ENCODE data around the gene POLR2I. TPM values are rescaled to one million over a fixed set of nuclear protein-coding genes. Genes with fewer than 3 reads are reported as not detected.
A peak's percentile ranks its signal among the peaks of the same experiment; 100 is the strongest.

Gene POLR2I
- total RNA-seq, 1 experiment from 2014 or later, result 92.2 TPM

DNA sequence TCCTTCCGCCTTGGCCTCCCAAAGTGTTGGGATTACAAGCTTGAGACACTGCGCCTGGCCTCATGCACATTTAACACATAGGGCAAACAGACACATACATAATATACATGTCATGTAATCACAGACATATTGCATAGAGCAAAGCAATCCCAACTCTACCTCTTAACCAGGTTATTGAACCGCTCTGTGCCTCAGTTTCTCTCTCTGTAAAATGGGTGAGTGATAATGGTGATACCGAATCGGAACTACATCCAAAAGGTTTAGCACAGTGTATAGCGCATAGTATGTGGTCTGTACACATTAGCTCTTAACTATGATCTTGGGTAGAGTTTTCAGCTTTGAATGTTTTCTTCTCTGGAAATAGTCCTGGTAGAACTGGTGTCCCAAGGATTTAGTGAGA lies 29.9 kb upstream of the POLR2I start:
- H3K9me2 ChIP-seq (ENCODE audit: insufficient read depth), result no peaks in the 10 kb centered on the region
- H3K36me3 ChIP-seq (ENCODE audit: low read depth), result peaks cover 47% of the 10 kb centered on the region
- H4K20me1 ChIP-seq (ENCODE audit: insufficient read depth), result peaks cover 29% of the 10 kb centered on the region
- ChIA-PET CTCF (no interaction called here), POLR2A (ENCODE audit: unreplicated experiment) (interaction anchor here (0.6 kb wide), 1 partner anchor 16 kb away, joined by 3 read pairs; no protein-coding TSS in a partner anchor)
- no peak overlapping the region for H3K4me3 ChIP-seq
- intact Hi-C loops (cut with micrococcal nuclease; ENCODE audit: unreplicated experiment), result no loop called here
- H3K9me3 ChIP-seq (ENCODE audit: insufficient read depth, low read depth), result no peaks in the 10 kb centered on the region
- BruUV-seq (replicated peaks), result no TSS peak
- peaks cover 32% of the 10 kb centered on the region for H3K79me2 ChIP-seq (ENCODE audit: low read depth)
- H2AFZ ChIP-seq, result no peak overlapping the region
- no peaks in the 10 kb centered on the region for H3K27me3 ChIP-seq (ENCODE audit: insufficient read depth, low read depth)
- DNase-seq, result no peak
- H3K4me1 ChIP-seq (replicated peaks; ENCODE audit: insufficient read depth), result peaks cover 8% of the 10 kb centered on the region
- H3F3A ChIP-seq (ENCODE audit: insufficient read depth, low read depth), result peaks cover 42% of the 10 kb centered on the region; the same call in 1 of the 2 replicates
- H3K27ac ChIP-seq, result no peak overlapping the region
- TF ChIP-seq EZH2 (IDR thresholded peaks at IDR 0.05; ENCODE audit: low read depth), result no peak
- TF ChIP-seq, protein P1, sequence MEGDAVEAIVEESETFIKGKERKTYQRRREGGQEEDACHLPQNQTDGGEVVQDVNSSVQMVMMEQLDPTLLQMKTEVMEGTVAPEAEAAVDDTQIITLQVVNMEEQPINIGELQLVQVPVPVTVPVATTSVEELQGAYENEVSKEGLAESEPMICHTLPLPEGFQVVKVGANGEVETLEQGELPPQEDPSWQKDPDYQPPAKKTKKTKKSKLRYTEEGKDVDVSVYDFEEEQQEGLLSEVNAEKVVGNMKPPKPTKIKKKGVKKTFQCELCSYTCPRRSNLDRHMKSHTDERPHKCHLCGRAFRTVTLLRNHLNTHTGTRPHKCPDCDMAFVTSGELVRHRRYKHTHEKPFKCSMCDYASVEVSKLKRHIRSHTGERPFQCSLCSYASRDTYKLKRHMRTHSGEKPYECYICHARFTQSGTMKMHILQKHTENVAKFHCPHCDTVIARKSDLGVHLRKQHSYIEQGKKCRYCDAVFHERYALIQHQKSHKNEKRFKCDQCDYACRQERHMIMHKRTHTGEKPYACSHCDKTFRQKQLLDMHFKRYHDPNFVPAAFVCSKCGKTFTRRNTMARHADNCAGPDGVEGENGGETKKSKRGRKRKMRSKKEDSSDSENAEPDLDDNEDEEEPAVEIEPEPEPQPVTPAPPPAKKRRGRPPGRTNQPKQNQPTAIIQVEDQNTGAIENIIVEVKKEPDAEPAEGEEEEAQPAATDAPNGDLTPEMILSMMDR (conservative IDR thresholded peaks at IDR 0.05), result no peak
- no peak overlapping the region for H3K4me2 ChIP-seq

DNA sequence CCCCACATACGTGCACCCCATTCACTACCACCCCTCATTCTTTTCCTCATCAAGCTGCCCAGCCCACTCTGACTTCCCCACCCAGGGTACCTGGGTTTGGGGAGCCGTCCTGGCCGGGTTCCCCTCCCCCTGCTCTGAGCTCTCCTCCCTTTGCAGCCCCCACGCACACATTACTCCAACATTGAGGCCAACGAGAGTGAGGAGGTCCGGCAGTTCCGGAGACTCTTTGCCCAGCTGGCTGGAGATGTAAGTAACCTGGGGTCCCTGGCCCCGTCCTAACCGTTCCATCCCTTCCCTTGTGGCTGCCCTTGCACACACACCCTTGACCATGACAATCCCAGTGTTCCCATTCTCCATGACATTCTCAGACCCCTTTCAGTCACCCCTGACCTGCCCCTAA lies 27.8 kb upstream of the POLR2I start:
- intact Hi-C loops (cut with micrococcal nuclease; ENCODE audit: unreplicated experiment), result no loop called here
- H3K4me3 ChIP-seq, result no peak overlapping the region
- peaks cover 47% of the 10 kb centered on the region for H3K36me3 ChIP-seq (ENCODE audit: low read depth)
- TF ChIP-seq, protein P1 (conservative IDR thresholded peaks at IDR 0.05), result no peak
- TF ChIP-seq EZH2 (IDR thresholded peaks at IDR 0.05; ENCODE audit: low read depth), result no peak
- no peaks in the 10 kb centered on the region for H3K27me3 ChIP-seq (ENCODE audit: insufficient read depth, low read depth)
- peaks cover 26% of the 10 kb centered on the region for H3K4me1 ChIP-seq (replicated peaks; ENCODE audit: insufficient read depth)
- DNase-seq, result no peak
- no peak overlapping the region for H3K4me2 ChIP-seq
- no TSS peak for BruUV-seq (replicated peaks)
- H4K20me1 ChIP-seq (ENCODE audit: insufficient read depth), result peaks cover 32% of the 10 kb centered on the region
- no peak overlapping the region for H2AFZ ChIP-seq
- peaks cover 58% of the 10 kb centered on the region for H3F3A ChIP-seq (ENCODE audit: insufficient read depth, low read depth)
- no peaks in the 10 kb centered on the region for H3K9me2 ChIP-seq (ENCODE audit: insufficient read depth)
- CTCF ChIA-PET, result no interaction called here
- H3K9me3 ChIP-seq (ENCODE audit: insufficient read depth, low read depth), result no peaks in the 10 kb centered on the region
- no peak overlapping the region for H3K27ac ChIP-seq
- H3K79me2 ChIP-seq (ENCODE audit: low read depth), result peaks cover 43% of the 10 kb centered on the region
- POLR2A ChIA-PET (ENCODE audit: unreplicated experiment), result no interaction called here

DNA sequence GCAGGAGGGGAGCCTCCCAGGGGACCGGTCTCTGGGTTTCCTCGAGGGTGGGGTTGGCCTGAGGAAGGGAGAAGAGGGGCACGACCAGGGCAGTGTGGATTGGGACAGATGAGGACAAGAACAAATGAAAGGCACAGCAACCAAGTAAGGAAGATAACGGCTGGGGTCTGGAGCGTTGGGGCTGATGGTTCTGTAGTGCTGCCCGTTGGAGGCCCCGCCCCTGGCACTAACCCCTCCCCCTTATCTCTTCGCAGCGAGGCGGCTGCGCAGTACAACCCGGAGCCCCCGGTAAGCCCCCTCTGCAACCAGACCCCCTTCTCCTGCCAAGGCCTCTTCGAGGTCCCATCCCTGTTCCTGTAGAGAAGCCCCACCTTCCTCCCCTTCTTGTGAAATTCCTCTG lies 27.4 kb upstream of the POLR2I start:
- Histone ChIP-seq H3K4me3 (no peak overlapping the region), H4K20me1 (ENCODE audit: insufficient read depth) (peaks cover 32% of the 10 kb centered on the region), H3K4me1 (replicated peaks; ENCODE audit: insufficient read depth) (peaks cover 31% of the 10 kb centered on the region), H3F3A (ENCODE audit: insufficient read depth, low read depth) (peaks cover 58% of the 10 kb centered on the region), H3K27ac (no peak overlapping the region), H2AFZ (no peak overlapping the region), H3K9me2 (ENCODE audit: insufficient read depth) (no peaks in the 10 kb centered on the region), H3K79me2 (ENCODE audit: low read depth) (peaks cover 43% of the 10 kb centered on the region), H3K36me3 (ENCODE audit: low read depth) (peaks cover 44% of the 10 kb centered on the region), H3K9me3 (ENCODE audit: insufficient read depth, low read depth) (no peaks in the 10 kb centered on the region), H3K4me2 (peak overlapping the region; percentile 88), H3K27me3 (ENCODE audit: insufficient read depth, low read depth) (no peaks in the 10 kb centered on the region)
- ChIA-PET POLR2A (ENCODE audit: unreplicated experiment) (no interaction called here), CTCF (no interaction called here)
- DNase-seq, result no peak
- intact Hi-C loops (cut with micrococcal nuclease; ENCODE audit: unreplicated experiment), result no loop called here
- no TSS peak for BruUV-seq (replicated peaks)
- TF ChIP-seq, protein P1 (conservative IDR thresholded peaks at IDR 0.05), result no peak
- no peak for TF ChIP-seq EZH2 (IDR thresholded peaks at IDR 0.05; ENCODE audit: low read depth)
